ENCODE measurements around the gene FMN1. TPM values are rescaled to one million over a fixed set of nuclear protein-coding genes. Genes with fewer than 3 reads are reported as not detected.

The FMN1 gene
- total RNA-seq: 0.09 and 0.17 TPM in 2 replicates

GRCh38 chr15:33194704-33195670 lies at the start of gene FMN1:
TSS of gene FMN1 (minus strand) at chr15:33194714. CDS start at chr15:33154914, 39,800 bp downstream.
- DNase-seq: peak; percentile 95

GRCh38 chr15:33243869-33244268 lies 49.4 kb upstream of the FMN1 start:
- DNase-seq: no peak

GRCh38 chr15:33243393-33243792 lies 48.9 kb upstream of the FMN1 start:
- DNase-seq: no peak

- peak; percentile 43 for DNase-seq
Measured at GRCh38 chr15:33242669-33243191, 48.2 kb upstream of the FMN1 start.

GRCh38 chr15:33242165-33242564 lies 47.7 kb upstream of the FMN1 start:
- peak; percentile 39 for DNase-seq

- DNase-seq: no peak
Measured at GRCh38 chr15:33236841-33237509, 42.5 kb upstream of the FMN1 start.

GRCh38 chr15:33234020-33234461 lies 39.5 kb upstream of the FMN1 start:
- DNase-seq: peak; percentile 57

- peak; percentile 60 for DNase-seq
Measured at GRCh38 chr15:33226559-33227181, 32.2 kb upstream of the FMN1 start.

- DNase-seq: no peak
Measured at GRCh38 chr15:33218071-33218491, 23.6 kb upstream of the FMN1 start.

- DNase-seq: peak; percentile 58
Measured at GRCh38 chr15:33215941-33216872, 21.7 kb upstream of the FMN1 start.

- DNase-seq: peak; percentile 24
Measured at GRCh38 chr15:33211176-33211808, 16.8 kb upstream of the FMN1 start.

GRCh38 chr15:33209575-33210481 lies 15.3 kb upstream of the FMN1 start:
- no peak for DNase-seq

- no peak for DNase-seq
Measured at GRCh38 chr15:33207646-33208045, 13.1 kb upstream of the FMN1 start.

- no peak for DNase-seq
Measured at GRCh38 chr15:33206366-33206765, 11.9 kb upstream of the FMN1 start.

GRCh38 chr15:33204926-33205325 lies 10.4 kb upstream of the FMN1 start:
- DNase-seq: no peak

GRCh38 chr15:33204087-33204486 lies 9.6 kb upstream of the FMN1 start:
- no peak for DNase-seq

- DNase-seq: peak; percentile 49
Measured at GRCh38 chr15:33201491-33202231, 7.1 kb upstream of the FMN1 start.

GRCh38 chr15:33200903-33201302 lies 6.4 kb upstream of the FMN1 start:
- DNase-seq: no peak

- DNase-seq: no peak
Measured at GRCh38 chr15:33200444-33200843, 5.9 kb upstream of the FMN1 start.

Data from dermis blood vessel endothelial cell (primary cell).